Activated naive CD8-positive, alpha-beta T cell treated with anti-CD3 and anti-CD28 coated beads, Interleukin-2, amount 10 ng/mL, durations not matched to agents 7 days and 5 days (primary cell): ENCODE measurements around the gene SGIP1. TPM values are rescaled to one million over a fixed set of nuclear protein-coding genes. Genes with fewer than 3 reads are reported as not detected.

ENCODE experiments used
- ATAC-seq: fragments of 150-1000 bp; cut with Tn5 transposase; one replicate; pipeline ENCODE4 v1.10.0; 2021; ENCODE audit warnings: low read depth, moderate library complexity
- POLR2A ChIA-PET: fragments of 350-600 bp; sonication (Branson Sonifier 250); formaldehyde crosslinking; loops from one replicate; lab custom pipeline; 2021; ENCODE audit warnings: antibody characterized with exemption; lab: Charles Lee
- DNase-seq: peaks from one replicate; pipeline ENCODE4 v3.0.0; 2021
- H3K27ac Mint-ChIP-seq: one replicate; pipeline ENCODE4 v1.8.0; 2022; ENCODE audit warnings: mild to moderate bottlenecking, mixed read lengths
- H3K27me3 Mint-ChIP-seq: one replicate; pipeline ENCODE4 v1.8.0; 2022; ENCODE audit warnings: mild to moderate bottlenecking, moderate library complexity, mixed read lengths
- H3K36me3 Mint-ChIP-seq: one replicate; pipeline ENCODE4 v1.8.0; 2021; ENCODE audit warnings: mild to moderate bottlenecking, mixed read lengths
- H3K4me1 Mint-ChIP-seq: one replicate; pipeline ENCODE4 v1.8.0; 2021; ENCODE audit warnings: mixed read lengths
- H3K4me3 Mint-ChIP-seq: one replicate; pipeline ENCODE4 v1.8.0; 2022; ENCODE audit warnings: mild to moderate bottlenecking, moderate library complexity, mixed read lengths
- H3K9me3 Mint-ChIP-seq: one replicate; pipeline ENCODE4 v1.8.0; 2021; ENCODE audit warnings: mixed read lengths
- total RNA-seq, 2 experiments: library from RNA; stranded (reverse); gene quantifications; one replicate each; pipeline ENCODE4 v1.2.3, GENCODE V29; 2021

The SGIP1 gene
- total RNA-seq, 2 experiments from 2014 or later: not detected

DNA sequence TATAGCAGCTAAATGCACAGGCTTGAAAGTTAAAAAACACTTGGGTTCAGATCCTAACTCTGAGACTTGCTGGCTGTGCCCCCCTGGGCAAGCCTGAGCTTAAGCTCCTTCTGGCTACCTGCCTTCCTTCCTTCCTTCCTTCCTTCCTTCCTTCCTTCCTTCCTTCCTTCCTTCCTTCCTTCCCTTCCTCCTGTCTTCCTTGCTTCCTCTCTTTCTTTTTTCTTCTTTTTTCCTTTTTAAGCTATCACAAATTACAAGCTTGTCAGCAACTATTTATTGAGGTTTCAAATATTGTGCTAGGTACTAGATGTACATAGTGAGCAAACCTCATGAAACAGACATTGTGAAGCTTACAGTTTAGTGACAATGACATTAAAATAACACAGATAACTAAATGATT, 15.1 kb downstream of the SGIP1 start:
- Mint-ChIP-seq H3K27me3 (peaks cover 8% of the 10 kb centered on the region), H3K27ac (no peak overlapping the region), H3K36me3 (no peaks in the 10 kb centered on the region), H3K9me3 (no peaks in the 10 kb centered on the region), H3K4me1 (peaks cover 3% of the 10 kb centered on the region), H3K4me3 (no peak overlapping the region)
- no peak for DNase-seq
- POLR2A ChIA-PET: no interaction called here
- ATAC-seq: no peak

DNA sequence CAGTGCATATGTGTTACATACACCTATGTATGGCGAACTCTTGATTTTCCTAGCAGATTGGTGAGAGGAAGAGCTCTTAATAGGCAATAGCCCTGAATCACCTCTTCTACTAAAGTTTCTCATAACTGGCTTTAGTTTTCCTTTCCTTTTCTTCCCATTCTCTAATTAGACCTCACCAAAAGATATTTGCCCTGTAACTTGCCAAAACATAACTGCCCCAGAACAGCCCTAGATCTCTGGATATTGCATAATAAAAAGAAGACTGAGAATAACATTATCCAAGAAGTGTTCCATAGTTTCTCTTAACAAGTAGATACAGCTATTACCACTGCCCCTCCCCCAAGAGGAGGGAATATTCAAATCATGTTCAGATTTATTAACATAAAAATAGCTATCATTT, 16.3 kb downstream of the SGIP1 start:
- Mint-ChIP-seq H3K36me3 (no peaks in the 10 kb centered on the region), H3K4me3 (no peak overlapping the region), H3K27me3 (peaks cover 8% of the 10 kb centered on the region), H3K9me3 (no peaks in the 10 kb centered on the region), H3K27ac (no peak overlapping the region), H3K4me1 (peaks cover 3% of the 10 kb centered on the region)
- ATAC-seq (no peak), DNase-seq (no peak)
- POLR2A ChIA-PET: no interaction called here

DNA sequence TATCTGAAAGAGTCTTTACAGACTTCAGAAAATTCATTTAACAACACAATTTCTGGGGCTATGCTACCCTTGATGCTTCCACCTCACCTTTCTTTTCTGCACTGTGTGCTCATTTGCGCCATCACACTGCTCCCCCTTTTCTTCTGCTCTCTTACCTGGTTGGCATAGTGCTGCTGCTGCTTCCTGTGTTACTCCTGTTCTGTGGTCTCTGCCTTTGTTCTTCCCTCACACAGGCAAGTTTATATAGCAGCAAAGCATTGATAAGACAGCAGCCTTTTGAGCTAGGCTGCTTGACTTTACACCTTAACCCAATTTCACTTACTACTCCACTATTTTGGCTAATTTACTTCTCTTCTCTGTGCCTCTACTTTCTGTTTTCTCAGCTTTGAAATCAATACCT, 18.3 kb downstream of the SGIP1 start:
- no peak for ATAC-seq
- no peak for DNase-seq
- Mint-ChIP-seq H3K9me3 (no peaks in the 10 kb centered on the region), H3K36me3 (no peaks in the 10 kb centered on the region), H3K4me3 (no peak overlapping the region), H3K27ac (no peak overlapping the region), H3K27me3 (peaks cover 9% of the 10 kb centered on the region), H3K4me1 (peaks cover 3% of the 10 kb centered on the region)
- POLR2A ChIA-PET: no interaction called here

DNA sequence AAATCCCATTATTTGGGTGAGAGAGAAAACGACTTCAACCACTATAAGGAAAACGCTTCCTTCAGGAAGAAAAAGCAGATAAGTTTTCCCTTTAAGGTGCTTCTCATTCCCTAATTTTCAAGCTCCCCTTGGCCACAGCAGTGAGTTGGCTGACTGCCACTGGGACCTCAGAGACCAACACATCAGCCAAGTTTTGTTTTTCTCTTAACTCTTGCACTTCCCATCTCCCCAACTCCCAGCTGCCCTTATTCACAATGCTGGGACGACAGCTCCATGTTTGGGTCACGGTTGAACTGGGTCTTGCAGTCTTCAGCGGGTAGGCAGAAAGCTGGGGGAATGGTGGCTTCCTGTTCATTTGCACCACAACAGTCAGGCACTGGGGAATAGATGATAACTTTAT, 18.9 kb downstream of the SGIP1 start:
- Mint-ChIP-seq H3K4me1 (peaks cover 3% of the 10 kb centered on the region), H3K27ac (no peak overlapping the region), H3K27me3 (peaks cover 9% of the 10 kb centered on the region), H3K9me3 (no peaks in the 10 kb centered on the region), H3K36me3 (no peaks in the 10 kb centered on the region), H3K4me3 (no peak overlapping the region)
- POLR2A ChIA-PET: no interaction called here
- DNase-seq (no peak), ATAC-seq (no peak)

DNA sequence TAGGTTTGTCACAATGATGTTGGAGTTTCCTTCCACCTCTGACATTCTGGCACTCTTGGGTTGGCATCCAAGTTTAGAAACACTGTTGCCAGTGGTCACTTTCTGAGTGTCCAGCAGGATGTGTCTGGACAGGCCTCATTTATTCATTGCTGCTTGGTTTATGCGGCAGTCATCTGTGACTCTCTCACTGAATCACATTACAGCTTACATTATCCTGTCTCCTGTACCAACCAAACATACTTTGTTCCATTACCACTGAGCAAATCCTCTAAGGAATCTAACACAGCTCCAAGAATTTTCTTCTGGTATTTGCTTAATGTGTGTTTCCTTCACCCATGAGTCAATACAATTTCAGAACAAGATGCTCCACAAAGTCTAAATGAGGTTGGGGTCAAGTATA, 19.9 kb downstream of the SGIP1 start:
- no peak for DNase-seq
- H3K27ac Mint-ChIP-seq: no peak overlapping the region
- POLR2A ChIA-PET: no interaction called here
- ATAC-seq: no peak
- no peaks in the 10 kb centered on the region for H3K9me3 Mint-ChIP-seq
- H3K4me3 Mint-ChIP-seq: no peak overlapping the region
- peaks cover 6% of the 10 kb centered on the region for H3K27me3 Mint-ChIP-seq
- no peaks in the 10 kb centered on the region for H3K36me3 Mint-ChIP-seq
- peaks cover 3% of the 10 kb centered on the region for H3K4me1 Mint-ChIP-seq

DNA sequence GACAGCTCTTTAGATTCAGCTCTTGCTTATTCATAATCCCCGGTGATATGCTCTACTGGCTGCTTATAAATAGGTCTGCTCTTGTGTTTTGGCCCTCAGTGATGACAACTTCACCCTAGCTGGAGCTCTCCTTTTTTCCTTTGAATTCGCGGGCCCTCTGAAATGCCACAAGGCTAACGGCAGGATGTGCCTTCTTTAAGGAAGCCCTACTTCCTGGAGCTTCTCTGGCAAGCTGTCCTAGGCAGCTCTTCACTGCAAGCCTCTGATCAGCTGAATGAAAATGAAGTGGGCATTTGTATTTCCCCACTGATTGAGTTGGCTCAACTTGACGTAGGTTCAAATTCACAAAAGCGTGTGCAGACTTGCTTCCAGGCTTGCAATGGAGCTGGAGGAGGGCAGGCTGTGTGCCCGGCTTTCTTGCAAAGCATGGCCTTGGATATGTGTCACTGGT, 22.2 kb downstream of the SGIP1 start:
- Mint-ChIP-seq H3K9me3 (no peaks in the 10 kb centered on the region), H3K4me1 (peaks cover 3% of the 10 kb centered on the region), H3K36me3 (no peaks in the 10 kb centered on the region), H3K27me3 (peaks cover 7% of the 10 kb centered on the region), H3K27ac (no peak overlapping the region), H3K4me3 (no peak overlapping the region)
- ATAC-seq: no peak
- POLR2A ChIA-PET: no interaction called here
- no peak for DNase-seq

DNA sequence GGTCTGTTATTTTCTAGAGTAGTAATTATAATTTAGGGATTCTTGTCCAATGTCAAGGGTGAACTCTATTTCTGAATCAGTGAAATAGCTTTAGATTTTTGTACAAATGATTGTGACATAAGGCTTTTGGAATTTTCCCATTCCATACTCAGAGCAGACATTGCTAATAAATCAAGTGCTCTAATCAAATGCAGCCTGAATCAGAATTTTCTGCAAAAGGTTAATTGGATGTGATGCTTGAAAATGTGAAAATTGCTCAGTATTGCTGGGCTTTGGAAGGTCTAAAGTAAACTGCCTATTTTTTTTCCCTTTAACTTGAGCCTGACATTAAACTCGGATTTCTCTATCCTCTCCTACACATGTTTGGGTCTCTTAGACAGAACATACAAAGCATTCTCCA, 23.2 kb downstream of the SGIP1 start:
- Mint-ChIP-seq H3K4me1 (peaks cover 3% of the 10 kb centered on the region), H3K36me3 (no peaks in the 10 kb centered on the region), H3K4me3 (no peak overlapping the region), H3K27me3 (peaks cover 10% of the 10 kb centered on the region), H3K27ac (no peak overlapping the region), H3K9me3 (no peaks in the 10 kb centered on the region)
- DNase-seq (no peak), ATAC-seq (no peak)
- POLR2A ChIA-PET: no interaction called here

DNA sequence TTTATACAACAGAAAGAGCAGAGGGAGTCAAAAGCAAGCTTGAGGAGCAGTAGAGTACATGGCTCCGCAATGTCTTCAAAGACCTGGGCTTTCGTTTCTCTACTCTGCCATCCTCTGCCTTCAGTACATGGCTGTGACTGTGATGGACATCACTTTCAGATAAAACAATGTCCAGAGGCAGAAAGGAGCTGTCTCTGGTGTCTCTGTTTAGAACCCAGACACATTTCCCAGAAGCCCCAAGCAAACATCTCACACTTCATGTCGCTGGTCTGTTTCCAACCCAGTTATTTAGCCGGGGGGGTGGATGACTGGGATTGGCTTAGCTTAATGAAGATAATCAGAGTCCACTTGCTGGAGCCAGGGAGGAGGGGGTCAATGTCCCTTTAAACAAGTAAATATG, 25.6 kb downstream of the SGIP1 start:
- H3K27me3 Mint-ChIP-seq: peaks cover 11% of the 10 kb centered on the region
- H3K9me3 Mint-ChIP-seq: no peaks in the 10 kb centered on the region
- POLR2A ChIA-PET: no interaction called here
- H3K4me3 Mint-ChIP-seq: no peak overlapping the region
- no peaks in the 10 kb centered on the region for H3K4me1 Mint-ChIP-seq
- ATAC-seq: no peak
- no peaks in the 10 kb centered on the region for H3K36me3 Mint-ChIP-seq
- no peak for DNase-seq
- no peak overlapping the region for H3K27ac Mint-ChIP-seq

DNA sequence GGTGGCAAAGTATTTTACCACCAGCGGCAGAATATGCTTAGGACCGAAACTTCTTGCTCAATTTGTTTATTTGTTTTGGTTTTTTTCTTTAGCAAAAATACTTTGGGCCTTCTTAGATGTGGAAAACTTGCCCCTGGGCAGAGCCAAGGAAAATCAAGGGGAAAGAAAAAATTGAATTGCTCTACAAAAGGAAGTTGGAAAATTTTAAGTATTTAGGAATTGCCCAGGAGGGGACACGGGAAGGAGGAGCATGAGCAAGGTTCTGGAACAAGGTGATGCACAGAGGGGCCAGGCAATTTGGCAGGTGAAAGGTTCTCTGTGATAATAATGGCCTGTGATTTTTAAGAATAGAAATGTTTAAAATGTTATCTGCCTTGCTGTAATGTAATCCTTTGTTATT, 28.6 kb downstream of the SGIP1 start:
- POLR2A ChIA-PET: no interaction called here
- H3K36me3 Mint-ChIP-seq: no peaks in the 10 kb centered on the region
- H3K9me3 Mint-ChIP-seq: no peaks in the 10 kb centered on the region
- DNase-seq (no peak), ATAC-seq (no peak)
- peaks cover 8% of the 10 kb centered on the region for H3K27me3 Mint-ChIP-seq
- H3K27ac Mint-ChIP-seq: no peak overlapping the region
- no peaks in the 10 kb centered on the region for H3K4me1 Mint-ChIP-seq
- H3K4me3 Mint-ChIP-seq: no peak overlapping the region

DNA sequence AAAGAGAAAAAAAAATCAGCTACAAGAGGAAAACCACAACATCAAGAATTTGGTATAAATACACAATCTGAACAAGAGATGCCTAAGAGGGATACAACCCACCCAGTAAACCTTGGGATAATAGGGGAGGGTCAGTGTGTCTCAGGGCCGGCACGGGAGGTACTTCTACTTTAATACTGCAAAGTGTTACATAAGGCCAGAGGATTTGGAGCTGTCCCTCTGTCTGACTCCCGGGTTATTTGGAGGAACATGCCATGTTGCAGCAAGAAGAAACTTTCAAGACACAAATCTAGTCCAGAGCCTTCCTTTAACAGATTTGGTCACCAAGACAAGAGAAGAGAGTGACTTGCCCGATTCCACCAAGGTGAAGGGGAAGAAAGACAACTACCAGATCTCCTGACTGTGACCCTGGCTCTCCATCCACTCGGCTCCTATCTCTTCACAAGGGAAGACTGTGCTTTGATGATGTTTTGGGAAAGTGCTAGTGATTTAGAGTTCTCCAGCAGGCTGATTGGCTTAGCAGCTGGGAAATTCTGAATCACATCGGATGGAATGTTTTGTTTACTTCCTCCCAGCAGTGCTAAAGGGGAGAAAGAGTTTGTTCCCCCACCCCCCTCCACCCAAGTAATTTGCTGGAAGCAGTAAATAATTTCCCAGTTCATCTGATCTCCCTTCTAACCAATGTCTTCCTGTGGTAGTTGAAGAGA, 29.3 kb downstream of the SGIP1 start:
- POLR2A ChIA-PET: no interaction called here

DNA sequence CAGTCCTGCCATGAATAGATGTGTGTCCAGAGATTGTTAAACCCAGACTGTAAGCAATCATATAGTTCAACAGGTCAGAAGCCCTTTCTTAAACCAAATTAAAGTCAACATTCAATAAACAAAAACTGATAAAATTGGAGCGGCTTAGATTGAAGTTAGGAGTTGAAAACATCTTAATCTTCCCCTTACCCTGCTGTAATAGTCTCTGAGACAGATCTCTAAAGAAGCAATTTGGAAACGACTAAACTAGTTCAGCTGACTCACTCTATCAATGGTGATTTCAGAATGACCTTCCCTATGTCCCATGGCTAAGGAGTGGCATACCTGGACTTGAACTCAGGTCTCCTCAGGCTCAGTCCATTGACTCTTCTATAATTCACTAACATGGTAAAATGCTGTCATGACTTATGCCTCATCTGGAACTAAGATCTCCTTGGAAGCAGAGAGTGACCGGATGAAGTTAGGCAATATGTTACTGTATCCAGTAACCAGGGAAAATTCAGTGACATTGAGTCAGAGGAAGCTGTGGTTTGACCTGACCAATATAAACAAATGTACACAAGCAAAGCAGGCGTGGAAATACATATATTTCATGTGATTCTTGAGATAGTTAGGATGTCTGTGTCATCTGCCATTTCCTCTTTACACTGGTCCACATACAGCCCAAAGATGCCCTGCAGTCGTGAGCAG, 30.1 kb downstream of the SGIP1 start:
- peaks cover 12% of the 10 kb centered on the region for H3K27me3 Mint-ChIP-seq
- H3K4me3 Mint-ChIP-seq: no peak overlapping the region
- no peaks in the 10 kb centered on the region for H3K9me3 Mint-ChIP-seq
- no peak overlapping the region for H3K27ac Mint-ChIP-seq
- no peak for DNase-seq
- ATAC-seq: no peak
- POLR2A ChIA-PET: no interaction called here
- no peaks in the 10 kb centered on the region for H3K36me3 Mint-ChIP-seq
- no peaks in the 10 kb centered on the region for H3K4me1 Mint-ChIP-seq

More for the DNA sequence above, 29.3 kb downstream of the SGIP1 start:
- H3K36me3 Mint-ChIP-seq: no peaks in the 10 kb centered on the region
- no peak overlapping the region for H3K27ac Mint-ChIP-seq
- peaks cover 11% of the 10 kb centered on the region for H3K27me3 Mint-ChIP-seq
- DNase-seq (no peak), ATAC-seq (no peak)
- H3K4me1 Mint-ChIP-seq: no peaks in the 10 kb centered on the region
- H3K9me3 Mint-ChIP-seq: no peaks in the 10 kb centered on the region
- H3K4me3 Mint-ChIP-seq: no peak overlapping the region

DNA sequence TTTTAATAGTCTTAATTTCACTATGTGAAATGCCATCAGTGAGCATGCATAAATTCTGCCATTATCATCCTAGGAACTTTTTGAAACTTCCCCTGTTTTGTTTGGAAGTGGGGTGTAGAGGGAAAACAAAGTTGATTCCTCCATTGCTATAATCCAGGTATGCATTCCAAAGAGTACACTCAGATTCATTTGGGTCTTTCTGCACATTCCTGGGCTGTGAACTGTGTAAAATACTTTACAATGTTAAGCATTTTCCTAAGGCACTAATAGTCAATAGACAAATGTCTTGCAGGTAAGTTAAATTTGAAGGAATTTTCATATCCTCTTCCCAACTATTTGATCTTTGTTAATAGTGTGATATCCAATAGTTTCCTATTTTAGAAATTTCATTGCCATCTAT, 36.2 kb downstream of the SGIP1 start:
- H3K36me3 Mint-ChIP-seq: no peaks in the 10 kb centered on the region
- no peak overlapping the region for H3K4me3 Mint-ChIP-seq
- peaks cover 9% of the 10 kb centered on the region for H3K27me3 Mint-ChIP-seq
- ATAC-seq (no peak), DNase-seq (no peak)
- H3K4me1 Mint-ChIP-seq: no peaks in the 10 kb centered on the region
- no peak overlapping the region for H3K27ac Mint-ChIP-seq
- H3K9me3 Mint-ChIP-seq: no peaks in the 10 kb centered on the region
- POLR2A ChIA-PET: no interaction called here

DNA sequence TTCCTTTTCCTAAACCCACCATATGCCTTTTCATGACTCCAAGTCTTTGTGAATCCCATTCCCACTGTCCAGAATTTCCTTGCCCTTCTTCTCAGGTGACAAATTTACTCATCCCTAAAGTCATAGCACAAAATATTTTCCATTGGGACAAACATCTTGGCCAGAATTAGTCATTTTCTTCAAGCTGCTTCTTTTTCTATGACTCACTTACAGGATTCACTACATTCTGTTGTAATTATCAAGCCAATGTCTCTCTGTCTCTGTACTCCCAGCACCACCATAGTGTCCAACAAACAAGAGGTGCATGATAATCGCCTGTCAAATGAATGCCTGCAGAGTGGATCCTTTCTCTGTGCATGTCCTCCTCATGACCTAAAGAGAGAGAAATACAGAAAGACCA, 37.8 kb downstream of the SGIP1 start:
- Mint-ChIP-seq H3K9me3 (no peaks in the 10 kb centered on the region), H3K27ac (no peak overlapping the region)
- POLR2A ChIA-PET: no interaction called here

DNA sequence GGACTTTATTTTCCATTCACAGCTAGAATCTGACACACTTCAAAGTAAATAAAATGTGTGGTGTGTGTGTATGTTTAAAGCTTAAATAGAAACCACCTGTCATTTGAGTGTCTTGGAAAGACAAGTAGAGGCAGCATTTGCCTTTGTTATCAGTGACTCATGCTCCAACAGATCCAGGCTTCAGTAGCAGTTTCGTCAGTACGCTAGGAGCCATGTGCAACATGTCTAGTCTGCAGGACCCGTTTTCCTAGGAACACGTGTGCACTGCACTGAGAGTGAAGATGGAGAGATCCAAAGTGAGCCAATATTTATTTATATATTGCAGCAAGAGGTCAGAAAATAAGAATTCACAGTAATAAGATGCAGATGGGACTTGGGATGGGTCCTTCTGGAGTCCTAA, 41.8 kb downstream of the SGIP1 start:
- H3K9me3 Mint-ChIP-seq: no peaks in the 10 kb centered on the region
- DNase-seq: no peak
- H3K27me3 Mint-ChIP-seq: peaks cover 2% of the 10 kb centered on the region
- no peak overlapping the region for H3K27ac Mint-ChIP-seq
- no peak for ATAC-seq
- no peaks in the 10 kb centered on the region for H3K36me3 Mint-ChIP-seq
- H3K4me1 Mint-ChIP-seq: peaks cover 2% of the 10 kb centered on the region
- POLR2A ChIA-PET: no interaction called here
- H3K4me3 Mint-ChIP-seq: no peak overlapping the region

More for the DNA sequence above, 37.8 kb downstream of the SGIP1 start:
- Mint-ChIP-seq H3K4me3 (no peak overlapping the region), H3K27me3 (peaks cover 11% of the 10 kb centered on the region), H3K36me3 (no peaks in the 10 kb centered on the region), H3K4me1 (no peaks in the 10 kb centered on the region)
- ATAC-seq: no peak
- DNase-seq: no peak
